GM23248 (cell line): ENCODE data around the gene CCDC149.

Experiments used
- EZH2 ChIP-seq: fragments of 200-600 bp; sonication (generic); IDR thresholded peaks from 2 replicates; pipeline ENCODE4 v1.6.1; 2018; ENCODE audit warnings: antibody characterized with exemption, mild to moderate bottlenecking; ENCODE audit not compliant: insufficient read depth, poor library complexity, severe bottlenecking
- EZH2phosphoT487 ChIP-seq: fragments of 200-600 bp; sonication (generic); IDR thresholded peaks from 2 replicates; pipeline ENCODE4 v1.6.1; 2018; ENCODE audit warnings: antibody characterized with exemption, moderate library complexity, mild to moderate bottlenecking, low read depth; ENCODE audit not compliant: insufficient read depth

DNA sequence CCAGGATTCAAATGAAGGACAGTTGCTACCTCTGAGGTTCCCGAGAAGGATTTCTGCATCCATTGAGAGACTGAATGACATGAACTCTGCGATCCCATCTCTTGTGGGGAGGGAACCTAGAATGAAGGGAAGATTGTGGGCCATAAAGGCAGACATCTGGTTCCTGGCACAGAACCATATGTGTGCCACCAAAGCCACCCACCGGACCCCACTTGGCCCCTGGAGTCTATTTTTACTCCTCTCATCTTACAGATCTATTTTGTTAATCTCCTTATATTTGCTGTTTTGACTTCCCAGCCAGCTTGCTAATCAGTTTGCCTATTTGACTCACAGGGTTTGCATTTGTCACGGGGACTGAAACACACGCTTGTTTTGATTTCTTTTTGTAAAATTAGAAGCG lies 110.2 kb downstream of the CCDC149 start:
- TF ChIP-seq EZH2 (no peak), EZH2phosphoT487 (no peak)
